ENCODE measurements around the gene FOXL2. TPM values are rescaled to one million over a fixed set of nuclear protein-coding genes. Genes with fewer than 3 reads are reported as not detected.

The FOXL2 gene
- total RNA-seq, 1 donor from 2014 or later, result 0.26 TPM

DNA sequence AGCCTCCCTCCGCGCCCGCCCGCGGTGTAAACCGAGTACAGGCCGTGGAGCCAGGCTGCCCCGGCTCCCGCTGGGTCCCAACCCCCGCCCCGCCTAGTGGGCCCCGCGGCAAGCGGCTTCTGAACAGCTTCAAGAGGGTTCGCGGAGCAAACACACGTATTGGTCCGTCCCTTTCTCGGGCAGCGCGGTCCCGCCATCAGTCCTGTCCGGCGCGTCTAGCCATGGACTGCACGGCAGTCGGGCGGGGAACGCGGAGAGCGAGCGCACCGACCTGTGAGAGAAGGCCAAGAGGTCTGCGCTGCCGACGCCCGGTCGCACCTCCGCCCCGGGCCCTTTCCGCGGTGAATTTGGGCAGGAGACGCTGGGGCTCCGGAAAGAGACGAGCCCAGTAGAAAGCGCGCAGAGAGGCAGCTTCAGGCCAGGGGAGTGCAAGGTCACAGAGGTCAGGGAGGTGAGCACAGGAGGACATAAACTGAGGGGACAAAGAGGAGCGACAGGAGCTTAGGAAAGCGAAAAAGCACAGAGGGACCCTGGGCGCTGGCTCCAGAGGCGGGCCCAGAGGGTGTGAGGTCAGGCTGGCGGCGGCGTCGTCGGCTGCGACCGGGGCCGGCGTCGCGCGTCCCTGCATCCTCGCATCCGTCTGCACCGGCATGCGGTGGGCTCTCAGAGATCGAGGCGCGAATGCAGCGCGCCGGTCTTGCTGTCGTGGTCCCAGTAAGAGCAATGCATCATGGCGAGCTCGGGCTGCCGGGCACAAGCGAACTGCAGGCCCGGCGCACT lies 1.8 kb downstream of the FOXL2 start:
- DNase-seq (ENCODE audit: low read depth), result no peak
- Histone ChIP-seq H3K27me3 (ENCODE audit: control insufficient read depth, insufficient read depth, low read length) (peaks cover 52% of the 10 kb centered on the region), H3K36me3 (ENCODE audit: control insufficient read depth, insufficient read depth, low read length) (no peaks in the 10 kb centered on the region), H3K4me3 (ENCODE audit: low read depth, low read length) (no peak overlapping the region)
- no peak for TF ChIP-seq CTCF (IDR thresholded peaks at IDR 0.05; ENCODE audit: insufficient read depth, low read length, severe bottlenecking)
- no peak for FAIRE-seq

DNA sequence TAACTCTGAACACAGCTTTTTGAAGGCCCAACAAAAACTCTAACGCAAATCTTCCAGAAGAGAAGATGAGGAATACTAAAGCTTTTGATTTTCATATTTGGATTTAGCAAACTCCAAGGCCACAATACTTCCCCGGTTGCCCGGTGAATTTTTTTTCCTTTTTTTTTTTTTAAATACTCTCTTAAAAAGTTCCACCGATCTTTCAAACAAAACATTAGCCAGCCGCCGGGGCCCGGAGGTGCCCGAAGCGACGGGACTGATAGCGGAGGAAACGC lies 2.3 kb downstream of the FOXL2 start:
- FAIRE-seq (no peak), DNase-seq (ENCODE audit: low read depth) (no peak)
- no peaks in the 10 kb centered on the region for H3K36me3 ChIP-seq (ENCODE audit: control insufficient read depth, insufficient read depth, low read length)
- peaks cover 52% of the 10 kb centered on the region for H3K27me3 ChIP-seq (ENCODE audit: control insufficient read depth, insufficient read depth, low read length)
- no peak for TF ChIP-seq CTCF (IDR thresholded peaks at IDR 0.05; ENCODE audit: insufficient read depth, low read length, severe bottlenecking)
- no peak overlapping the region for H3K4me3 ChIP-seq (ENCODE audit: low read depth, low read length)

GRCh38 chr3:138943724-138944653 lies 2.9 kb downstream of the FOXL2 start:
- Histone ChIP-seq H3K36me3 (ENCODE audit: control insufficient read depth, insufficient read depth, low read length) (no peaks in the 10 kb centered on the region), H3K27me3 (ENCODE audit: control insufficient read depth, insufficient read depth, low read length) (peaks cover 52% of the 10 kb centered on the region), H3K4me3 (ENCODE audit: low read depth, low read length) (no peak overlapping the region)
- DNase-seq (ENCODE audit: low read depth), result no peak
- TF ChIP-seq CTCF (IDR thresholded peaks at IDR 0.05; ENCODE audit: insufficient read depth, low read length, severe bottlenecking), result no peak
- no peak for FAIRE-seq

- FAIRE-seq (no peak), DNase-seq (ENCODE audit: low read depth) (no peak)
- TF ChIP-seq CTCF (IDR thresholded peaks at IDR 0.05; ENCODE audit: insufficient read depth, low read length, severe bottlenecking), result no peak
- Histone ChIP-seq H3K4me3 (ENCODE audit: low read depth, low read length) (no peak overlapping the region), H3K36me3 (ENCODE audit: control insufficient read depth, insufficient read depth, low read length) (no peaks in the 10 kb centered on the region), H3K27me3 (ENCODE audit: control insufficient read depth, insufficient read depth, low read length) (peaks cover 53% of the 10 kb centered on the region)
Measured at GRCh38 chr3:138942861-138943623, 3.9 kb downstream of the FOXL2 start.

GRCh38 chr3:138942271-138942670 lies 4.7 kb downstream of the FOXL2 start:
- FAIRE-seq, result no peak
- Histone ChIP-seq H3K4me3 (ENCODE audit: low read depth, low read length) (no peak overlapping the region), H3K27me3 (ENCODE audit: control insufficient read depth, insufficient read depth, low read length) (peaks cover 61% of the 10 kb centered on the region), H3K36me3 (ENCODE audit: control insufficient read depth, insufficient read depth, low read length) (no peaks in the 10 kb centered on the region)
- TF ChIP-seq CTCF (IDR thresholded peaks at IDR 0.05; ENCODE audit: insufficient read depth, low read length, severe bottlenecking), result no peak
- DNase-seq (ENCODE audit: low read depth), result no peak
